ENCODE measurements around the gene PLCD3. TPM values are rescaled to one million over a fixed set of nuclear protein-coding genes. Genes with fewer than 3 reads are reported as not detected.

PLCD3 gene
- polyA plus RNA-seq, 12 donors: 21.4 to 75.0 (median 30.5) TPM; not detected in 1

- no peak for DNase-seq
These were observed 18.8 kb upstream of the PLCD3 start for GRCh38 chr17:45150911-45151809.

GRCh38 chr17:45149669-45150664 is 17.7 kb upstream of the PLCD3 start:
- peak; percentile 81 for DNase-seq

- peak; percentile 92 for DNase-seq
These were observed 16.8 kb upstream of the PLCD3 start for GRCh38 chr17:45149037-45149668.

- peak; percentile 100 for DNase-seq
These were observed 16.1 kb upstream of the PLCD3 start, which contains the start of gene HEXIM1 for GRCh38 chr17:45148183-45149036. Gene HEXIM1 (plus strand): TSS chr17:45148475. CDS start chr17:45149191, 716 bp downstream.

- peak; percentile 95 for DNase-seq
These were observed 15.4 kb upstream of the PLCD3 start for GRCh38 chr17:45147581-45148182.

GRCh38 chr17:45146890-45147580 is 14.7 kb upstream of the PLCD3 start:
- peak; percentile 90 for DNase-seq

GRCh38 chr17:45146592-45146889 is 14.2 kb upstream of the PLCD3 start:
- no peak for DNase-seq

- no peak for DNase-seq
These were observed 13.9 kb upstream of the PLCD3 start for GRCh38 chr17:45146166-45146565.

GRCh38 chr17:45145035-45145389 is 12.7 kb upstream of the PLCD3 start:
- no peak for DNase-seq

GRCh38 chr17:45144199-45145034 is 12.1 kb upstream of the PLCD3 start:
- DNase-seq: no peak

- DNase-seq: peak; percentile 85
These were observed 11.5 kb upstream of the PLCD3 start for GRCh38 chr17:45143767-45144198.

- DNase-seq: no peak
These were observed 10.9 kb upstream of the PLCD3 start for GRCh38 chr17:45143094-45143670.

- DNase-seq: no peak
These were observed 7.2 kb upstream of the PLCD3 start for GRCh38 chr17:45139533-45139920.

- DNase-seq: no peak
These were observed 6.7 kb upstream of the PLCD3 start for GRCh38 chr17:45138911-45139532.

- DNase-seq: no peak
These were observed 5.4 kb upstream of the PLCD3 start for GRCh38 chr17:45137561-45138305.

GRCh38 chr17:45136846-45137560 is 4.7 kb upstream of the PLCD3 start:
- no peak for DNase-seq
